Upper lobe of left lung (tissue), 6 donors: ENCODE measurements around the gene FAM13A. TPM values are rescaled to one million over a fixed set of nuclear protein-coding genes. Genes with fewer than 3 reads are reported as not detected.
"Not testable (repeated sequence)": the region's sequence is repeated elsewhere in the genome, so short reads cannot be mapped to it uniquely, and the experiment has no call there.

ENCODE experiments used
- ATAC-seq, 2 donors: fragments of 200-7000 bp; cut with Tn5 transposase; one replicate each; pipeline ENCODE4 v1.9.1; 2022; ENCODE audit warnings: mild to moderate bottlenecking in 2 of 2, moderate library complexity in 2 of 2; ENCODE audit not compliant: low FRiP score in 2 of 2
- DNase-seq, 2 donors: peaks; one replicate each; pipeline ENCODE4 v3.0.0-alpha.2; 2019 to 2020
- H3K27ac ChIP-seq, 4 donors: fragments of 200-600 bp; sonication (generic); one replicate each; pipeline ENCODE4 v1.5.1; 2016 to 2019
- H3K27me3 ChIP-seq, 4 donors: fragments of 200-600 bp; sonication (generic); one replicate each; pipeline ENCODE4 v1.5.1; 2017 to 2019
- H3K36me3 ChIP-seq, 4 donors: fragments of 200-600 bp; sonication (generic); one replicate each; pipeline ENCODE4 v1.5.1; 2016 to 2019
- H3K4me1 ChIP-seq, 4 donors: fragments of 200-600 bp; sonication (generic); one replicate each; pipeline ENCODE4 v1.5.1; 2018 to 2019
- H3K4me3 ChIP-seq, 4 donors: fragments of 200-600 bp; sonication (generic); one replicate each; pipeline ENCODE4 v1.5.1; 2017 to 2019; ENCODE audit warnings: mild to moderate bottlenecking in 2 of 4, moderate library complexity in 1 of 4
- H3K9me3 ChIP-seq, 4 donors: fragments of 200-600 bp; sonication (generic); one replicate each; pipeline ENCODE4 v1.5.1; 2018 to 2019
- CTCF ChIP-seq, 6 experiments: fragments of 450-650 bp in 4 of 6; fragments of 200-600 bp in 2 of 6; sonication (generic) in 2 of 6; IDR thresholded peaks; one replicate each; pipeline ENCODE4 v1.5.1; 2016 to 2019; ENCODE audit warnings: antibody characterized with exemption in 6 of 6
- EP300 ChIP-seq, 4 donors: sonication (generic); formaldehyde crosslinking; IDR thresholded peaks; one replicate each; pipeline ENCODE4 v1.5.1; 2017; ENCODE audit warnings: antibody characterized with exemption in 4 of 4, control low read depth in 2 of 4
- POLR2A ChIP-seq, 4 donors: fragments of 450-650 bp; IDR thresholded peaks; one replicate each; pipeline ENCODE4 v1.5.1; 2016 to 2017; ENCODE audit warnings: antibody characterized with exemption in 4 of 4, mild to moderate bottlenecking in 2 of 4
- POLR2AphosphoS5 ChIP-seq, 2 donors: sonication (generic); formaldehyde crosslinking; IDR thresholded peaks; one replicate each; pipeline ENCODE4 v1.5.1; 2017; ENCODE audit warnings: antibody characterized with exemption in 2 of 2
- WGBS, 2 donors: methylation state at CpG; one replicate each; pipeline ENCODE4 v1.1.5; 2017 to 2018; 5-methylcytosine and 5-hydroxymethylcytosine counted together
- total RNA-seq, 6 donors: library from RNA; depleted of rRNA in 4 of 6; stranded (reverse); fragments of >200 nt in 4 of 6; gene quantifications; one replicate each; pipeline versions ENCODE4 v1.1.0 to v1.2.1, GENCODE V29; 2016 to 2021
- donor health status: DM: no; HTN: no; CAD: no; lungs with moderate emphysema.
- donor health status: DM: no; HTN: yes; CAD: no; lungs with severe emphysema.

The FAM13A gene
- total RNA-seq, 6 donors from 2014 or later, result 15.8 to 173 (median 34.1) TPM

DNA sequence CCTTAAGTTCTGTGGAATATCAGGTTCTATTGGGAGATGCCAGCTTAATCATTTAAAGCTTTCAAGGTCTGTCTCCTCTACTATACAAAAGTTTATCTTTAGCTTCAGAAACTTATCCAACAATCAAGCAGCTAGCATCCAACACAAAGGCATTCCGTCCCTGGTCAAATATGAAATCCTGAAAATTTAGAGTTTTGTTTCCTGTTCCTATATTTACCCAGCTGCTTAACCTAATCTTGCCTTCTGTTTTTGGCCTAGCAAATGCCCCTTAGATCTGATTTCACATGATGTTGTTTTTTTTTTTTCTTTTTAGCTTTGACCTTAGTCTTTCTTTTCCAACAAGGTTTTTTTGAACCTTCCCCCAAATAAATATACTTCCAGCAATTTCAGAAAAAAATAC, 33.8 kb downstream of the FAM13A start:
- no peaks in the 10 kb centered on the region for H3K27me3 ChIP-seq
- TF ChIP-seq EP300 (IDR thresholded peaks at IDR 0.05), result no peak
- no peak for TF ChIP-seq POLR2AphosphoS5 (IDR thresholded peaks at IDR 0.05)
- no peak for TF ChIP-seq CTCF (IDR thresholded peaks at IDR 0.05)
- no peak for TF ChIP-seq POLR2A (IDR thresholded peaks at IDR 0.05)
- H3K36me3 ChIP-seq, result peaks cover 0 to 6% (median 0%) of the 10 kb centered on the region in 4 donors
- no peaks in the 10 kb centered on the region for H3K9me3 ChIP-seq
- WGBS, 2 donors, result 81 to 83% methylated on average over 1 of the region's 1 CpG
- H3K27ac ChIP-seq, result no peak overlapping the region
- DNase-seq, result no peak
- no peak overlapping the region for H3K4me3 ChIP-seq
- H3K4me1 ChIP-seq, result peaks cover 0 to 4% (median 1%) of the 10 kb centered on the region in 4 donors
- no peak for ATAC-seq

- Histone ChIP-seq H3K27me3 (no peaks in the 10 kb centered on the region), H3K4me3 (no peak overlapping the region), H3K36me3 (peaks cover 0 to 7% (median 0%) of the 10 kb centered on the region in 4 donors), H3K9me3 (no peaks in the 10 kb centered on the region), H3K27ac (no peak overlapping the region), H3K4me1 (peaks cover 0 to 4% (median 1%) of the 10 kb centered on the region in 4 donors)
- ATAC-seq, result no peak
- no peak for DNase-seq
- WGBS, 2 donors, result 86 to 88% methylated on average over 7 of the region's 7 CpGs
- TF ChIP-seq EP300 (IDR thresholded peaks at IDR 0.05), result no peak
- no peak for TF ChIP-seq POLR2AphosphoS5 (IDR thresholded peaks at IDR 0.05)
- TF ChIP-seq POLR2A (IDR thresholded peaks at IDR 0.05), result no peak
- TF ChIP-seq CTCF (IDR thresholded peaks at IDR 0.05), result no peak
These were observed 34.4 kb downstream of the FAM13A start for GRCh38 chr4:89022426-89023128.

GRCh38 chr4:89021684-89022083, 35.3 kb downstream of the FAM13A start:
- ATAC-seq (no peak), DNase-seq (no peak)
- Histone ChIP-seq H3K27ac (no peak overlapping the region), H3K9me3 (no peaks in the 10 kb centered on the region), H3K4me3 (no peak overlapping the region), H3K27me3 (no peaks in the 10 kb centered on the region), H3K36me3 (peaks cover 0 to 7% (median 0%) of the 10 kb centered on the region in 4 donors), H3K4me1 (peaks cover 0 to 4% (median 1%) of the 10 kb centered on the region in 4 donors)
- TF ChIP-seq POLR2AphosphoS5 (IDR thresholded peaks at IDR 0.05) (no peak), EP300 (IDR thresholded peaks at IDR 0.05) (no peak), POLR2A (IDR thresholded peaks at IDR 0.05) (no peak), CTCF (IDR thresholded peaks at IDR 0.05) (no peak)
- WGBS, 2 donors, result 79 to 93% methylated on average over 2 of the region's 2 CpGs

DNA sequence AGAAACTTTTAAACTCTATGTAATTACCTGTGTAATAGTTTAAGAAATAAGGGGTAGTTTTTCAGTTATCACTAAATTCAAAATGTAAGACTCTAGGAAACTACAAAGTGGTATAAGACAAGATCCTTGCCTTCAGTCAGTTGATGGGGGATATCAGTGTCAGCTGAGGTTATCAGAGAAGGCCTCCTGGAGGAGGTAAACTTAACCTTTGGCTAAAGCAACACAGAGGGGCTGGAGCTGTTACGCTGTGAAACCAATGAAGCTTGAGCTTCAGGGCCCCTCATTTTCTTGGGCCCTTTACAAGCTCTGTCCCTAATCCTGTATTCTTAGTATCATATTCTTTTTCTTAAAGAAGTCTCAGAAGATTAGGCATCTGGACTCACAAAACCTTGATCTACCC, 35.9 kb downstream of the FAM13A start:
- no peak overlapping the region for H3K4me3 ChIP-seq
- H3K4me1 ChIP-seq, result peaks cover 0 to 4% (median 1%) of the 10 kb centered on the region in 4 donors
- WGBS, 2 donors, result 96 to 100% methylated on average over 1 of the region's 1 CpG
- H3K27ac ChIP-seq, result no peak overlapping the region
- TF ChIP-seq CTCF (IDR thresholded peaks at IDR 0.05) (no peak), POLR2A (IDR thresholded peaks at IDR 0.05) (no peak), POLR2AphosphoS5 (IDR thresholded peaks at IDR 0.05) (no peak), EP300 (IDR thresholded peaks at IDR 0.05) (no peak)
- no peaks in the 10 kb centered on the region for H3K27me3 ChIP-seq
- ATAC-seq, result no peak
- H3K9me3 ChIP-seq, result no peaks in the 10 kb centered on the region
- H3K36me3 ChIP-seq, result peaks cover 0 to 7% (median 0%) of the 10 kb centered on the region in 4 donors
- DNase-seq, result no peak

DNA sequence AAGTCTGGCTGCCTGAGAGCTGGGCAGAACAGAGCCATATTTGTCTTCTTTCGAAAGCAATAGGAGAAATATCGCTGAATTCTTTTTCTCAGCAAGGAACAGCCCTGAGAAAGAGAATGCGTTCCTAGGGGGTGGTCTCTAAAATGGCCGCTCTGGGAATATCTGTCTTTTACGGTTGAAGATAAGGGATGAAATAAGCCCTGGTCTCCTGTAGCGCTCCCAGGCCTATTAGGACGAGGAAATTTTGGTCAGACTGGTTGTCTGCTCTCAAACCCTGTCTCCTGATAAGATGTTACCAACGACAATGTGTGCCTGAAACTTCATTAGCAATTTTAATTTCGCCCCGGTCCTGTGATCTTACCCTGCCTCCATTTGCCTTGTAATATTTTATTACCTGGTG, 42.1 kb downstream of the FAM13A start:
- not testable (repeated sequence) for DNase-seq, H3K36me3 ChIP-seq, H3K4me3 ChIP-seq, H3K4me1 ChIP-seq, ATAC-seq, H3K27me3 ChIP-seq, H3K9me3 ChIP-seq, H3K27ac ChIP-seq
- 96 to 97% methylated on average over 10 of the region's 10 CpGs for WGBS, 2 donors
